A549 treated with DMSO at 1 μM for 4 hours (cell line): Measurements from ENCODE around the gene PSG11. TPM values are rescaled to one million over a fixed set of nuclear protein-coding genes. Genes with fewer than 3 reads are reported as not detected.

Source experiments
- total RNA-seq: library from RNA; stranded (reverse); fragments of 200-300 nt; extraction: Qiagen RNA extraction; gene quantifications from 5 replicates; pipeline ENCODE4 v1.2.3, GENCODE V29; 2022; ENCODE audit warnings: low read depth

Gene PSG11
- not detected in 5 replicates for total RNA-seq

GRCh38 chr19:43026369-43026768 is at the start of gene PSG11:
Gene PSG11, minus strand, starts transcription at chr19:43026469. Its CDS starts 97 bp downstream, at chr19:43026372.

Other genes with a start within 250 kb of the PSG11 start
- 0.21 to 0.52 TPM (median 0.33 TPM) in 5 replicates for gene PSG1, start 146.8 kb downstream of the PSG11 start, total RNA-seq
- 0.06 to 0.13 TPM in 2 of 5 replicates, not detected in the others for gene PSG6, start 108.6 kb downstream of the PSG11 start, total RNA-seq
- gene PSG7, start 89.3 kb downstream of the PSG11 start, total RNA-seq, result 0.06 to 0.26 TPM (median 0.09 TPM) in 5 replicates
- gene PSG2, start 56.2 kb upstream of the PSG11 start, total RNA-seq, result 0.05 TPM in 1 of 5 replicates, not detected in the others
- 0.53 to 1.3 TPM (median 0.66 TPM) in 5 replicates for gene PSG5, start 160.1 kb upstream of the PSG11 start, total RNA-seq
- 0.47 to 1.2 TPM (median 1.1 TPM) in 5 replicates for gene PSG4, start 179.2 kb upstream of the PSG11 start, total RNA-seq
- gene PSG9, start 243.1 kb upstream of the PSG11 start, total RNA-seq, result 0.12 to 0.15 TPM (median 0.13 TPM) in 3 of 5 replicates, not detected in the others